ENCODE measurements around the gene MXI1.

The MXI1 gene

GRCh38 chr10:110163841-110164240, 43.6 kb upstream of the MXI1 start:
- TF ChIP-seq CTCF (IDR thresholded peaks at IDR 0.05; ENCODE audit: low read depth, low read length): no peak
- DNase-seq (ENCODE audit: extremely low read depth, low read depth): no peak

GRCh38 chr10:110165239-110165638, 42.2 kb upstream of the MXI1 start:
- no peak for TF ChIP-seq CTCF (IDR thresholded peaks at IDR 0.05; ENCODE audit: low read depth, low read length)
- no peak for DNase-seq (ENCODE audit: extremely low read depth, low read depth)

- no peak for DNase-seq (ENCODE audit: extremely low read depth, low read depth)
Measured at GRCh38 chr10:110167149-110167548, 40.3 kb upstream of the MXI1 start.

DNA sequence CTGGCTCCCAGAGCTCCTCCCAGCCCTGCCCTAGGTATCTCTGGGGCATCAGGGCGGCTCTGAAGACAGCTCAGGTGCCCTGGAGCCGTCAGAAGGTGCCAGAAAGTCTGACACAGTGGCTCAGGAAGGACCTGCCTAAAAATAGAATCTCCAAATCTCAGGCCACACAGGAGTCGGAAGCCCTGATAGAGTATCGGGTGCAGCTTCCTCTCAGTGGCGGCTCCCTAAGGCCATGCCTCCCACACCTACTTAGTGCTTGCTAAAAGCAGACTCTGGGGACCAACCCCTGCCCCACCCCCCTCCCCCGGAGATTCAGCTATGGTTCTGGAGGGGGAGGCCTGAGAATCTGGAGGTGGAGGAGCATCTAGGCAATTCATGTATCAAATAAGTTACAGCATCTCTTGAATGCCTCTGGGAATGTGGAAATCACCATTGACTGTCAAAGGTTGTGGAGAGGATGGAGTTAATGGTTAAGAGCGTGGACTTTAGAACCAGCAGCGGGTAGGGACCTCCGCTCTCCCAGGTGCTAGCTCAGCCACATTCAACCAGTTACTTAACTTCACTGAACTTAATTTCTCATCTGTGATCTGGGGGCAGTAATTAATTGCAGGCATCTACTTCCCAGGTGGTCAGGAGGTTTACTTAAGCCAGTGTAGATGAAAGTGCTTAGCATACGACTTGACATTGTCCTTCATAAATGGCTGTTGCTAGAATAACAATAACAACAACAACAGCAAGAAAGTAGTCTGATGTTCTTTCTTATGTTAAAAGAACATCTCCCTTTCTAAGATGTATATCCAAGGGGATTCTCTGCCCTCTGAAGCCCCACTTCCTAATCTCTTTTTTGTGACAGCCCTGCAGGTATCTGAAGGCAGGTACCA, 38.6 kb upstream of the MXI1 start:
- no peak for TF ChIP-seq CTCF (IDR thresholded peaks at IDR 0.05; ENCODE audit: low read depth, low read length)
- DNase-seq (ENCODE audit: extremely low read depth, low read depth): no peak

More at GRCh38 chr10:110167149-110167548, 40.3 kb upstream of the MXI1 start:
- TF ChIP-seq CTCF (IDR thresholded peaks at IDR 0.05; ENCODE audit: low read depth, low read length): no peak

GRCh38 chr10:110169586-110169985, 37.8 kb upstream of the MXI1 start:
- DNase-seq (ENCODE audit: extremely low read depth, low read depth): no peak
- no peak for TF ChIP-seq CTCF (IDR thresholded peaks at IDR 0.05; ENCODE audit: low read depth, low read length)

GRCh38 chr10:110170142-110170971, 37.0 kb upstream of the MXI1 start:
- DNase-seq (ENCODE audit: extremely low read depth, low read depth): no peak

More at GRCh38 chr10:110170142-110170971, 37.0 kb upstream of the MXI1 start:
- no peak for TF ChIP-seq CTCF (IDR thresholded peaks at IDR 0.05; ENCODE audit: low read depth, low read length)

Data from AG09319 (cell line).